Subcutaneous abdominal adipose tissue (tissue), 5 donors: ENCODE measurements around the gene IL1A.

Experiments
- H3K27ac ChIP-seq: one replicate; pipeline ENCODE4 v1.7.0; 2013; ENCODE audit warnings: low read depth, mild to moderate bottlenecking, inconsistent platforms, low read length, moderate library complexity
- H3K27me3 ChIP-seq, 5 donors: one replicate each; pipeline ENCODE4 v1.7.0; 2013; ENCODE audit warnings: low read length in 5 of 5, inconsistent platforms in 1 of 5; ENCODE audit not compliant: control insufficient read depth in 5 of 5, insufficient read depth in 4 of 5
- H3K36me3 ChIP-seq, 5 donors: one replicate each; pipeline ENCODE4 v1.7.0; 2013; ENCODE audit warnings: low read length in 5 of 5; ENCODE audit not compliant: control insufficient read depth in 5 of 5, insufficient read depth in 5 of 5
- H3K4me1 ChIP-seq, 5 donors: one replicate each; pipeline ENCODE4 v1.7.0; 2013; ENCODE audit warnings: low read length in 5 of 5, mild to moderate bottlenecking in 3 of 5, moderate library complexity in 1 of 5; ENCODE audit not compliant: control insufficient read depth in 5 of 5, insufficient read depth in 5 of 5
- H3K4me3 ChIP-seq, 5 donors: one replicate each; pipeline ENCODE4 v1.7.0; 2013; ENCODE audit warnings: low read length in 5 of 5, low read depth in 1 of 5
- H3K9ac ChIP-seq, 5 donors: one replicate each; pipeline ENCODE4 v1.7.0; 2013; ENCODE audit warnings: low read length in 5 of 5, mild to moderate bottlenecking in 4 of 5, moderate library complexity in 3 of 5
- H3K9me3 ChIP-seq, 5 donors: one replicate each; pipeline ENCODE4 v1.7.0; 2013; ENCODE audit warnings: low read length in 5 of 5; ENCODE audit not compliant: control insufficient read depth in 5 of 5
- donor health status: healthy.
- donor health status: healthy.
- donor health status: healthy.
- donor health status: healthy.
- donor health status: healthy.

Gene IL1A

GRCh38 chr2:112765251-112765650 is 19.0 kb downstream of the IL1A start:
- Histone ChIP-seq H3K4me3 (peak overlapping the region; percentile 70 to 87 (median 76)), H3K27ac (no peak overlapping the region), H3K27me3 (no peaks in the 10 kb centered on the region), H3K4me1 (peaks cover 0 to 24% (median 16%) of the 10 kb centered on the region in 5 donors), H3K36me3 (no peaks in the 10 kb centered on the region), H3K9ac (peak overlapping the region in 4 of 5 donors; percentile 57 to 75 (median 72)), H3K9me3 (no peaks in the 10 kb centered on the region)

- H3K9ac ChIP-seq: peak within 1 kb of the TSS in 4 of 5 donors; percentile 70 to 79 (median 74)
- H3K4me3 ChIP-seq: peak within 1 kb of the TSS; percentile 70 to 87 (median 76)
- H3K9me3 ChIP-seq: no peaks in the 10 kb centered on the region
- H3K27me3 ChIP-seq: no peaks in the 10 kb centered on the region
- H3K36me3 ChIP-seq: no peaks in the 10 kb centered on the region
- peak within 1 kb of the TSS; percentile 30 for H3K27ac ChIP-seq
- peaks cover 0 to 24% (median 16%) of the 10 kb centered on the region in 5 donors for H3K4me1 ChIP-seq
Measured at GRCh38 chr2:112764071-112765044, 19.9 kb downstream of the IL1A start, which contains the start of gene CKAP2L. TSS of gene CKAP2L (minus strand) at chr2:112764609. CDS start at chr2:112764598, 11 bp downstream.

- H3K4me3 ChIP-seq: no peak overlapping the region
- no peaks in the 10 kb centered on the region for H3K36me3 ChIP-seq
- no peak overlapping the region for H3K9ac ChIP-seq
- H3K27ac ChIP-seq: no peak overlapping the region
- no peaks in the 10 kb centered on the region for H3K9me3 ChIP-seq
- peaks cover 0 to 19% (median 14%) of the 10 kb centered on the region in 5 donors for H3K4me1 ChIP-seq
- no peaks in the 10 kb centered on the region for H3K27me3 ChIP-seq
Measured at GRCh38 chr2:112762276-112762675, 22.0 kb downstream of the IL1A start.

- Histone ChIP-seq H3K9me3 (no peaks in the 10 kb centered on the region), H3K4me3 (no peak overlapping the region), H3K27me3 (no peaks in the 10 kb centered on the region), H3K4me1 (peaks cover 0 to 17% (median 12%) of the 10 kb centered on the region in 5 donors), H3K36me3 (no peaks in the 10 kb centered on the region), H3K9ac (no peak overlapping the region), H3K27ac (no peak overlapping the region)
Measured at GRCh38 chr2:112760149-112760548, 24.1 kb downstream of the IL1A start.

GRCh38 chr2:112758711-112759110 is 25.6 kb downstream of the IL1A start:
- Histone ChIP-seq H3K4me3 (no peak overlapping the region), H3K36me3 (no peaks in the 10 kb centered on the region), H3K9me3 (no peaks in the 10 kb centered on the region), H3K27me3 (no peaks in the 10 kb centered on the region), H3K9ac (no peak overlapping the region), H3K27ac (no peak overlapping the region), H3K4me1 (peaks cover 0 to 4% (median under 1%) of the 10 kb centered on the region in 5 donors)

- H3K4me3 ChIP-seq: no peak overlapping the region
- H3K4me1 ChIP-seq: peaks cover 0 to 3% (median 0%) of the 10 kb centered on the region in 5 donors
- H3K27ac ChIP-seq: no peak overlapping the region
- H3K9ac ChIP-seq: no peak overlapping the region
- no peaks in the 10 kb centered on the region for H3K9me3 ChIP-seq
- no peaks in the 10 kb centered on the region for H3K27me3 ChIP-seq
- H3K36me3 ChIP-seq: no peaks in the 10 kb centered on the region
Measured at GRCh38 chr2:112757265-112757664, 27.0 kb downstream of the IL1A start.

- no peaks in the 10 kb centered on the region for H3K36me3 ChIP-seq
- no peak overlapping the region for H3K4me3 ChIP-seq
- H3K27ac ChIP-seq: no peak overlapping the region
- peaks cover 0 to 3% (median 0%) of the 10 kb centered on the region in 5 donors for H3K4me1 ChIP-seq
- H3K27me3 ChIP-seq: no peaks in the 10 kb centered on the region
- no peak overlapping the region for H3K9ac ChIP-seq
- no peaks in the 10 kb centered on the region for H3K9me3 ChIP-seq
Measured at GRCh38 chr2:112756207-112756606, 28.1 kb downstream of the IL1A start.

GRCh38 chr2:112755444-112755843 is 28.8 kb downstream of the IL1A start:
- no peaks in the 10 kb centered on the region for H3K27me3 ChIP-seq
- no peak overlapping the region for H3K4me3 ChIP-seq
- H3K9ac ChIP-seq: no peak overlapping the region
- peaks cover 0 to 3% (median 0%) of the 10 kb centered on the region in 5 donors for H3K4me1 ChIP-seq
- no peaks in the 10 kb centered on the region for H3K9me3 ChIP-seq
- H3K27ac ChIP-seq: no peak overlapping the region
- H3K36me3 ChIP-seq: no peaks in the 10 kb centered on the region

GRCh38 chr2:112754564-112754963 is 29.7 kb downstream of the IL1A start:
- Histone ChIP-seq H3K4me1 (peaks cover 0 to 3% (median 0%) of the 10 kb centered on the region in 5 donors), H3K9me3 (no peaks in the 10 kb centered on the region), H3K9ac (no peak overlapping the region), H3K4me3 (no peak overlapping the region), H3K27ac (no peak overlapping the region), H3K27me3 (no peaks in the 10 kb centered on the region), H3K36me3 (no peaks in the 10 kb centered on the region)

- no peak overlapping the region for H3K9ac ChIP-seq
- H3K9me3 ChIP-seq: no peaks in the 10 kb centered on the region
- H3K4me3 ChIP-seq: no peak overlapping the region
- H3K27me3 ChIP-seq: no peaks in the 10 kb centered on the region
- no peaks in the 10 kb centered on the region for H3K36me3 ChIP-seq
- H3K27ac ChIP-seq: no peak overlapping the region
- peaks cover 0 to 3% (median 0%) of the 10 kb centered on the region in 5 donors for H3K4me1 ChIP-seq
Measured at GRCh38 chr2:112752667-112753066, 31.6 kb downstream of the IL1A start.
